Sigmoid colon (tissue), 4 donors: ENCODE data around the gene VASP.
"Not testable (repeated sequence)": the region's sequence is repeated elsewhere in the genome, so short reads cannot be mapped to it uniquely, and the experiment has no call there.

Experiments used
- POLR2A ChIP-seq, 2 donors: fragments of 450-650 bp; IDR thresholded peaks; one replicate each; pipeline ENCODE4 v1.6.1; 2016; ENCODE audit warnings: antibody characterized with exemption in 2 of 2, mild to moderate bottlenecking in 2 of 2, moderate library complexity in 2 of 2
- POLR2AphosphoS5 ChIP-seq, 4 donors: sonication (generic); formaldehyde crosslinking; IDR thresholded peaks; one replicate each; pipeline ENCODE4 v1.6.1; 2017; ENCODE audit warnings: antibody characterized with exemption in 4 of 4
- TF ChIP-seq, protein P1 (sequence below), 4 experiments: fragments of 450-650 bp in 3 of 4; fragments of 200-600 bp in 1 of 4; IDR thresholded peaks; one replicate each; pipeline ENCODE4 v1.5.1; 2016 to 2019; ENCODE audit warnings: antibody characterized with exemption in 4 of 4, mild to moderate bottlenecking in 3 of 4, moderate library complexity in 2 of 4

DNA sequence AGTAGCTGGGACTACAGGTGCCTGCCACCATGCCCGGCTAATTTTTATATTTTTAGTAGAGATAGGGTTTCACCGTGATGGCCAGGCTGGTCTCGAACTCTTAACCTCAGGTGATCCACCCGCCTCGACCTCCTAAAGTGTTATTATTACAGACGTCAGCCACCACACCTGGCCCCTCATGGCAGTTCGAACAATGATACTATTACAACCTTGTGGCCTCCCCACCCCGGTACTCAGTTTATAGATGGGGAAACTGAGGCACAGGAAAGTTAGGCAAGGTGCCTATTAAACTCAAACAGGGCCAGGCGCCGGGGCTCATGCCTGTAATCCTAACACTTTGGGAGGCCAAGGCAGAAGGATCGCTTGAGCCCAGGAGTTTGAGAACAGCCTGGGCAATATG lies 3.1 kb downstream of the VASP start:
- TF ChIP-seq, protein P1, sequence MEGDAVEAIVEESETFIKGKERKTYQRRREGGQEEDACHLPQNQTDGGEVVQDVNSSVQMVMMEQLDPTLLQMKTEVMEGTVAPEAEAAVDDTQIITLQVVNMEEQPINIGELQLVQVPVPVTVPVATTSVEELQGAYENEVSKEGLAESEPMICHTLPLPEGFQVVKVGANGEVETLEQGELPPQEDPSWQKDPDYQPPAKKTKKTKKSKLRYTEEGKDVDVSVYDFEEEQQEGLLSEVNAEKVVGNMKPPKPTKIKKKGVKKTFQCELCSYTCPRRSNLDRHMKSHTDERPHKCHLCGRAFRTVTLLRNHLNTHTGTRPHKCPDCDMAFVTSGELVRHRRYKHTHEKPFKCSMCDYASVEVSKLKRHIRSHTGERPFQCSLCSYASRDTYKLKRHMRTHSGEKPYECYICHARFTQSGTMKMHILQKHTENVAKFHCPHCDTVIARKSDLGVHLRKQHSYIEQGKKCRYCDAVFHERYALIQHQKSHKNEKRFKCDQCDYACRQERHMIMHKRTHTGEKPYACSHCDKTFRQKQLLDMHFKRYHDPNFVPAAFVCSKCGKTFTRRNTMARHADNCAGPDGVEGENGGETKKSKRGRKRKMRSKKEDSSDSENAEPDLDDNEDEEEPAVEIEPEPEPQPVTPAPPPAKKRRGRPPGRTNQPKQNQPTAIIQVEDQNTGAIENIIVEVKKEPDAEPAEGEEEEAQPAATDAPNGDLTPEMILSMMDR (IDR thresholded peaks at IDR 0.05): not testable (repeated sequence)
- not testable (repeated sequence) for TF ChIP-seq POLR2A, POLR2AphosphoS5 (IDR thresholded peaks at IDR 0.05)
